HepG2 (cell line): ENCODE results near the gene SAMD4B. TPM values are rescaled to one million over a fixed set of nuclear protein-coding genes. Genes with fewer than 3 reads are reported as not detected.

Experiments
- GATAD1 ChIP-seq: IDR thresholded peaks from 2 replicates; pipeline ENCODE4 v1.6.1; 2016; ENCODE audit warnings: missing genetic modification reagents, missing compliant biosample characterization
- KLF11 ChIP-seq: IDR thresholded peaks from 2 replicates; pipeline ENCODE4 v1.6.1; 2016; ENCODE audit warnings: missing compliant biosample characterization
- NBN ChIP-seq: fragments of 450-650 bp; conservative IDR thresholded peaks from 2 replicates; pipeline ENCODE4 v1.6.1; 2017
- NFKBIZ ChIP-seq: IDR thresholded peaks from 2 replicates; pipeline ENCODE4 v1.6.1; 2018; ENCODE audit warnings: missing genetic modification reagents, missing compliant biosample characterization
- TGIF2 ChIP-seq: IDR thresholded peaks from 2 replicates; pipeline ENCODE4 v1.6.1; 2016; ENCODE audit warnings: control low read depth, missing compliant biosample characterization
- ZEB1 ChIP-seq: IDR thresholded peaks from 2 replicates; pipeline ENCODE4 v1.6.1; 2012; ENCODE audit warnings: mild to moderate bottlenecking, low read depth, inconsistent platforms; ENCODE audit not compliant: insufficient replicate concordance
- ZNF24 ChIP-seq: fragments of 450-650 bp; IDR thresholded peaks from 2 replicates; pipeline ENCODE4 v1.6.1; 2017; ENCODE audit warnings: antibody characterized with exemption, mild to moderate bottlenecking
- ZNF253 ChIP-seq: sonication (generic); formaldehyde crosslinking; IDR thresholded peaks from 2 replicates; pipeline ENCODE4 v1.8.0; 2022; ENCODE audit warnings: mild to moderate bottlenecking, missing genetic modification reagents, borderline replicate concordance
- ZNF557 ChIP-seq: sonication (generic); formaldehyde crosslinking; IDR thresholded peaks from 2 replicates; pipeline ENCODE4 v1.4.0; 2020; ENCODE audit warnings: missing genetic modification reagents
- ZNF652 ChIP-seq: IDR thresholded peaks from 2 replicates; pipeline ENCODE4 v1.6.1; 2016; ENCODE audit warnings: low read depth, borderline replicate concordance
- ZNF792 ChIP-seq: IDR thresholded peaks from 2 replicates; pipeline ENCODE4 v1.6.1; 2016
- ZNF816 ChIP-seq: sonication (generic); formaldehyde crosslinking; IDR thresholded peaks from 2 replicates; pipeline ENCODE4 v1.8.0; 2022; ENCODE audit warnings: missing genetic modification reagents, mild to moderate bottlenecking, borderline replicate concordance
- polyA plus RNA-seq, 8 experiments: library from polyadenylated mRNA; depleted of rRNA in 3 of 8; stranded (reverse) in 7 of 8; unstranded in 1 of 8; fragments of >200 nt; fragmentation: Illumina TruSeq in 4 of 8; extraction: Trizol in 4 of 8; gene quantifications; 2 replicates each; pipeline versions ENCODE4 v1.2.1 to v1.2.3, GENCODE V29; 2011 to 2016; ENCODE audit warnings: low read depth in 4 of 8, missing spikeins in 1 of 8, mixed read lengths in 1 of 8; ENCODE audit not compliant: insufficient read depth in 1 of 8
- total RNA-seq, 5 experiments: library from RNA; depleted of rRNA; stranded (reverse); fragments of >200 nt; fragmentation: Illumina TruSeq; extraction: Trizol; gene quantifications; 2 replicates each; pipeline ENCODE4 v1.2.3, GENCODE V29; 2016; ENCODE audit warnings: low read depth in 1 of 5
- TF ChIP-seq, protein P1 (sequence below): sonication (generic); formaldehyde crosslinking; conservative IDR thresholded peaks from 2 replicates; pipeline ENCODE4 v1.8.1; 2023; ENCODE audit warnings: missing genetic modification reagents
- TF ChIP-seq, protein P2 (sequence below): sonication (generic); formaldehyde crosslinking; IDR thresholded peaks from 2 replicates; pipeline ENCODE4 v1.4.0; 2020; ENCODE audit warnings: missing genetic modification reagents
- TF ChIP-seq, protein P3 (sequence below): conservative IDR thresholded peaks from 2 replicates; pipeline ENCODE4 v1.6.1; 2018; ENCODE audit warnings: missing genetic modification reagents
- TF ChIP-seq, protein P4 (sequence below): sonication (generic); formaldehyde crosslinking; IDR thresholded peaks from 2 replicates; pipeline ENCODE4 v1.8.0; 2022; ENCODE audit warnings: low read depth, missing genetic modification reagents
- TF ChIP-seq, protein P5 (sequence below): sonication (generic); formaldehyde crosslinking; IDR thresholded peaks from 2 replicates; pipeline ENCODE4 v1.5.1; 2020; ENCODE audit warnings: missing genetic modification reagents, mild to moderate bottlenecking, borderline replicate concordance

Gene SAMD4B
- total and polyA plus RNA-seq, 2 of the 13 experiments (the other 11 are each of a cell fraction or from before 2014, with no cell fraction given) = 26.0 to 31.8 TPM

DNA sequence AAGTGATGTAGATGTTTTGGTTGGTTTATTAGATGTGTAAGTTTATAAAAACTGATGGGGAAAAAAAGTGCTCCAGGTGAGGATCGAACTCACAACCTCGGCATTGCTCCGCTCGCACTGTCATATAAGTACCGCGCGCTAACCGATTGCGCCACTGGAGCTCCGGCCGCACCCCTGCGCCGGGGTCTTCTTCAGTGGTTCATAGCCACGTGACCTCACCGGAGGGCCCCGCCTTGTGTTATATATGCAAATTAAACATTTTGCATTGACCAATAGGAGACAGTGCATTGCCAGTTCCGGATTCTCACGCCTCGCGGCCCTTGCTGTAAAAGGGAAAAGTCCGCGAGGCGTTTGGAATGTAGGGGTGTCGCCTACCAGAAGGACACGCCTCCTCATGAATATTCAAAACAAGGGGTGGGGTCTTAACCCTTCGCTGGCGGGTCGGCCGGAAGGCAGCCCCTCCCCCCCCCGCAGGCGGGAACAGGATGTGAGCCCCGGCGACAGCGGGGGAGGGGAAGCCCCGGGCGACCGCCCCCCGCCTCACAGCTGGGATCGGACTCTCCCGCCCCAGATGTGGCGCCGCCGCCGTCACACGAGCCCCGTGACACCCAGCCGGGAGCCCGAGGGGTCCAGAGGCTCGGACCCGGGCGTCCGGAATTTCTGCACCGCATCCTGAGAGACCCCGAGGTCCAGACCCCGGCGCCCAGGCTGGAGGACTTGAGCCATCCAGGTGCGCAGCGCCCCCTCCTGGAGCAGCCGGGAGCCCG, 70.1 kb downstream of the SAMD4B start, which contains the start of gene PLEKHG2 (continued):
- TF ChIP-seq KLF11 (CRISPR knock-in tag) (no peak; the same call in 1 of the 2 replicates), ZEB1 (peak; percentile 78), ZNF792 (CRISPR knock-in tag) (peak; percentile 72), ZNF24 (peak; percentile 95), ZNF816 (no peak), GATAD1 (CRISPR knock-in tag) (no peak; the same call in 1 of the 2 replicates), ZNF557 (CRISPR knock-in tag) (no peak), NBN (no peak), ZNF652 (CRISPR knock-in tag) (peak; percentile 98), ZNF253 (no peak), NFKBIZ (CRISPR knock-in tag) (peak; percentile 2; the same call in 1 of the 2 replicates), TGIF2 (CRISPR knock-in tag) (no peak)
- TF ChIP-seq, protein P1, sequence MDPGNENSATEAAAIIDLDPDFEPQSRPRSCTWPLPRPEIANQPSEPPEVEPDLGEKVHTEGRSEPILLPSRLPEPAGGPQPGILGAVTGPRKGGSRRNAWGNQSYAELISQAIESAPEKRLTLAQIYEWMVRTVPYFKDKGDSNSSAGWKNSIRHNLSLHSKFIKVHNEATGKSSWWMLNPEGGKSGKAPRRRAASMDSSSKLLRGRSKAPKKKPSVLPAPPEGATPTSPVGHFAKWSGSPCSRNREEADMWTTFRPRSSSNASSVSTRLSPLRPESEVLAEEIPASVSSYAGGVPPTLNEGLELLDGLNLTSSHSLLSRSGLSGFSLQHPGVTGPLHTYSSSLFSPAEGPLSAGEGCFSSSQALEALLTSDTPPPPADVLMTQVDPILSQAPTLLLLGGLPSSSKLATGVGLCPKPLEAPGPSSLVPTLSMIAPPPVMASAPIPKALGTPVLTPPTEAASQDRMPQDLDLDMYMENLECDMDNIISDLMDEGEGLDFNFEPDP (CRISPR knock-in tag) = no peak
- TF ChIP-seq, protein P2, sequence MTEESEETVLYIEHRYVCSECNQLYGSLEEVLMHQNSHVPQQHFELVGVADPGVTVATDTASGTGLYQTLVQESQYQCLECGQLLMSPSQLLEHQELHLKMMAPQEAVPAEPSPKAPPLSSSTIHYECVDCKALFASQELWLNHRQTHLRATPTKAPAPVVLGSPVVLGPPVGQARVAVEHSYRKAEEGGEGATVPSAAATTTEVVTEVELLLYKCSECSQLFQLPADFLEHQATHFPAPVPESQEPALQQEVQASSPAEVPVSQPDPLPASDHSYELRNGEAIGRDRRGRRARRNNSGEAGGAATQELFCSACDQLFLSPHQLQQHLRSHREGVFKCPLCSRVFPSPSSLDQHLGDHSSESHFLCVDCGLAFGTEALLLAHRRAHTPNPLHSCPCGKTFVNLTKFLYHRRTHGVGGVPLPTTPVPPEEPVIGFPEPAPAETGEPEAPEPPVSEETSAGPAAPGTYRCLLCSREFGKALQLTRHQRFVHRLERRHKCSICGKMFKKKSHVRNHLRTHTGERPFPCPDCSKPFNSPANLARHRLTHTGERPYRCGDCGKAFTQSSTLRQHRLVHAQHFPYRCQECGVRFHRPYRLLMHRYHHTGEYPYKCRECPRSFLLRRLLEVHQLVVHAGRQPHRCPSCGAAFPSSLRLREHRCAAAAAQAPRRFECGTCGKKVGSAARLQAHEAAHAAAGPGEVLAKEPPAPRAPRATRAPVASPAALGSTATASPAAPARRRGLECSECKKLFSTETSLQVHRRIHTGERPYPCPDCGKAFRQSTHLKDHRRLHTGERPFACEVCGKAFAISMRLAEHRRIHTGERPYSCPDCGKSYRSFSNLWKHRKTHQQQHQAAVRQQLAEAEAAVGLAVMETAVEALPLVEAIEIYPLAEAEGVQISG (CRISPR knock-in tag) = no peak
- TF ChIP-seq, protein P3, sequence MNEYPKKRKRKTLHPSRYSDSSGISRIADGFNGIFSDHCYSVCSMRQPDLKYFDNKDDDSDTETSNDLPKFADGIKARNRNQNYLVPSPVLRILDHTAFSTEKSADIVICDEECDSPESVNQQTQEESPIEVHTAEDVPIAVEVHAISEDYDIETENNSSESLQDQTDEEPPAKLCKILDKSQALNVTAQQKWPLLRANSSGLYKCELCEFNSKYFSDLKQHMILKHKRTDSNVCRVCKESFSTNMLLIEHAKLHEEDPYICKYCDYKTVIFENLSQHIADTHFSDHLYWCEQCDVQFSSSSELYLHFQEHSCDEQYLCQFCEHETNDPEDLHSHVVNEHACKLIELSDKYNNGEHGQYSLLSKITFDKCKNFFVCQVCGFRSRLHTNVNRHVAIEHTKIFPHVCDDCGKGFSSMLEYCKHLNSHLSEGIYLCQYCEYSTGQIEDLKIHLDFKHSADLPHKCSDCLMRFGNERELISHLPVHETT (CRISPR knock-in tag) = no peak; the same call in 1 of the 2 replicates
- TF ChIP-seq, protein P4, sequence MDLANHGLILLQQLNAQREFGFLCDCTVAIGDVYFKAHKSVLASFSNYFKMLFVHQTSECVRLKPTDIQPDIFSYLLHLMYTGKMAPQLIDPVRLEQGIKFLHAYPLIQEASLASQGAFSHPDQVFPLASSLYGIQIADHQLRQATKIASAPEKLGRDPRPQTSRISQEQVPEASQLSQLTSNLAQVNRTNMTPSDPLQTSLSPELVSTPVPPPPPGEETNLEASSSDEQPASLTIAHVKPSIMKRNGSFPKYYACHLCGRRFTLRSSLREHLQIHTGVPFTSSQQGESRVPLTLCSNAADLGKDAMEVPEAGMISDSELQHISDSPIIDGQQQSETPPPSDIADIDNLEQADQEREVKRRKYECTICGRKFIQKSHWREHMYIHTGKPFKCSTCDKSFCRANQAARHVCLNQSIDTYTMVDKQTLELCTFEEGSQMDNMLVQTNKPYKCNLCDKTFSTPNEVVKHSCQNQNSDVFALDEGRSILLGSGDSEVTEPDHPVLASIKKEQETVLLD = no peak
- TF ChIP-seq, protein P5, sequence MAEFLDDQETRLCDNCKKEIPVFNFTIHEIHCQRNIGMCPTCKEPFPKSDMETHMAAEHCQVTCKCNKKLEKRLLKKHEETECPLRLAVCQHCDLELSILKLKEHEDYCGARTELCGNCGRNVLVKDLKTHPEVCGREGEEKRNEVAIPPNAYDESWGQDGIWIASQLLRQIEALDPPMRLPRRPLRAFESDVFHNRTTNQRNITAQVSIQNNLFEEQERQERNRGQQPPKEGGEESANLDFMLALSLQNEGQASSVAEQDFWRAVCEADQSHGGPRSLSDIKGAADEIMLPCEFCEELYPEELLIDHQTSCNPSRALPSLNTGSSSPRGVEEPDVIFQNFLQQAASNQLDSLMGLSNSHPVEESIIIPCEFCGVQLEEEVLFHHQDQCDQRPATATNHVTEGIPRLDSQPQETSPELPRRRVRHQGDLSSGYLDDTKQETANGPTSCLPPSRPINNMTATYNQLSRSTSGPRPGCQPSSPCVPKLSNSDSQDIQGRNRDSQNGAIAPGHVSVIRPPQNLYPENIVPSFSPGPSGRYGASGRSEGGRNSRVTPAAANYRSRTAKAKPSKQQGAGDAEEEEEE (CRISPR knock-in tag) = no peak; the same call in 1 of the 2 replicates
